OCI-LY7 (cell line): ENCODE data around the gene HOXC10. TPM values are rescaled to one million over a fixed set of nuclear protein-coding genes. Genes with fewer than 3 reads are reported as not detected.
A peak's percentile ranks its signal among the peaks of the same experiment; 100 is the strongest.

Experiments used
- BruUV-seq: library from RNA; stranded (reverse); fragments of 400-500 nt; replicated peaks from 2 replicates; lab custom pipeline; 2021; lab: Mats Ljungman, UMichigan
- CTCF ChIA-PET: fragments of 300-600 bp; sonication (Branson Sonifier 250); formaldehyde crosslinking; loops from one replicate; lab custom pipeline; 2022; ENCODE audit warnings: antibody characterized with exemption; ENCODE audit not compliant: unreplicated experiment; lab: Charles Lee
- POLR2A ChIA-PET: fragments of 300-600 bp; sonication (Branson Sonifier 250); formaldehyde crosslinking; loops from one replicate; lab custom pipeline; 2022; ENCODE audit warnings: antibody characterized with exemption; lab: Charles Lee
- DNase-seq: peaks from one replicate; pipeline ENCODE4 v3.0.0-alpha.2; 2015; ENCODE audit warnings: low spot score
- H2AFZ ChIP-seq: fragments of 200-600 bp; sonication (generic), shearing (Covaris generic); 2 replicates; pipeline ENCODE4 v1.6.1; 2014; ENCODE audit warnings: mild to moderate bottlenecking, antibody characterized with exemption, low read length, moderate library complexity
- H3K27ac ChIP-seq: fragments of 200-600 bp; sonication (generic); 2 replicates; pipeline ENCODE4 v1.5.1; 2014; ENCODE audit warnings: mixed run types, low read depth, mild to moderate bottlenecking, moderate library complexity, low read length, inconsistent platforms; ENCODE audit not compliant: poor library complexity, severe bottlenecking
- H3K36me3 ChIP-seq: fragments of 200-600 bp; sonication (generic); 2 replicates; pipeline ENCODE4 v1.6.1; 2014; ENCODE audit warnings: mild to moderate bottlenecking, antibody characterized with exemption, low read length, moderate library complexity, mixed read lengths; ENCODE audit not compliant: insufficient read depth
- H3K4me1 ChIP-seq: fragments of 200-600 bp; sonication (generic); 2 replicates; pipeline ENCODE4 v1.5.1; 2014; ENCODE audit warnings: mild to moderate bottlenecking, low read length; ENCODE audit not compliant: insufficient read depth, poor library complexity, severe bottlenecking
- H3K4me2 ChIP-seq: fragments of 200-600 bp; sonication (generic); 2 replicates; pipeline ENCODE4 v1.6.1; 2014; ENCODE audit warnings: mild to moderate bottlenecking, low read length
- H3K4me3 ChIP-seq: fragments of 200-600 bp; sonication (generic); 2 replicates; pipeline ENCODE4 v1.5.1; 2014; ENCODE audit warnings: mild to moderate bottlenecking, low read depth, low read length; ENCODE audit not compliant: poor library complexity, severe bottlenecking
- H3K79me2 ChIP-seq: fragments of 200-600 bp; sonication (generic); 2 replicates; pipeline ENCODE4 v1.6.1; 2016; ENCODE audit warnings: low read depth, mild to moderate bottlenecking, low read length, moderate library complexity, mixed read lengths; ENCODE audit not compliant: insufficient read depth
- H3K9me2 ChIP-seq: fragments of 200-600 bp; sonication (generic); 2 replicates; pipeline ENCODE4 v1.6.1; 2016; ENCODE audit warnings: mild to moderate bottlenecking, low read length, mixed read lengths; ENCODE audit not compliant: insufficient read depth
- H3K9me3 ChIP-seq: fragments of 200-600 bp; sonication (generic); 2 replicates; pipeline ENCODE4 v1.6.1; 2014; ENCODE audit warnings: mild to moderate bottlenecking, mixed run types, low read length, mixed read lengths
- H4K20me1 ChIP-seq: fragments of 200-600 bp; sonication (generic); 2 replicates; pipeline ENCODE4 v1.6.1; 2014; ENCODE audit warnings: mild to moderate bottlenecking, antibody characterized with exemption, low read length, moderate library complexity, mixed read lengths; ENCODE audit not compliant: insufficient read depth
- CTCF ChIP-seq: fragments of 200-600 bp; sonication (generic); conservative IDR thresholded peaks from 2 replicates; pipeline ENCODE4 v1.5.1; 2014; ENCODE audit warnings: mild to moderate bottlenecking, antibody characterized with exemption, low read length, moderate library complexity, mixed read lengths
- EZH2phosphoT487 ChIP-seq: fragments of 200-600 bp; sonication (generic); IDR thresholded peaks from 2 replicates; pipeline ENCODE4 v1.6.1; 2018; ENCODE audit warnings: low read depth, borderline replicate concordance, mild to moderate bottlenecking, mixed run types, antibody characterized with exemption, low read length, moderate library complexity, mixed read lengths
- intact Hi-C: fragments of 100-400 bp; cut with micrococcal nuclease; formaldehyde crosslinking; loops from one replicate; pipeline ENCODE4 v1.10.0; 2022; ENCODE audit not compliant: unreplicated experiment
- total RNA-seq, 2 experiments: library from RNA; depleted of rRNA in 1 of 2; stranded (reverse); fragments of >200 nt in 1 of 2; shearing (Covaris generic) in 1 of 2; gene quantifications; 2 replicates each; pipeline ENCODE4 v1.2.3, GENCODE V29; 2014 to 2022

Gene HOXC10
- total RNA-seq, 2 experiments from 2014 or later: 0.25 to 0.28 TPM

DNA sequence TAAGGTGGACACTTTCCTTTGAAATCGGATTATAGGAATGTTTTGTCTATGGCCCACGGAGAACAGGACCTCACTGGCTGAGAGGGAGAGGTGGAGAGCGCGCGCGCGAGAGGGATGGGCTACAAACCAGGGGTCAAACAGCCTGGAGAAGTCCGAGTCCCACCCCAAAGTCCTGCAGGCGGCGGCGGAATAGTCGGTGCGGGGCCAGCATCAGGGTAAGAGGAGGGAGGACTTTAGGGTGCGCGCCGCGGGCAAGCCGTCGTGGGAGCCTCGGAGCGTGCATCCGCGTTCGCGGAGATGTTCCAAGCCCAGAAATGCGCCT, 20.5 kb downstream of the HOXC10 start:
- ChIA-PET CTCF (interaction anchor here (0.7 to 0.9 kb wide), 2 partner anchors 185 to 201 kb away, joined by 3 to 4 read pairs; no protein-coding TSS in a partner anchor), POLR2A (interaction anchor here (0.5 kb wide), 1 partner anchor 210 kb away, joined by 4 read pairs; no protein-coding TSS in a partner anchor)
- H3K9me3 ChIP-seq: no peaks in the 10 kb centered on the region
- H4K20me1 ChIP-seq: no peaks in the 10 kb centered on the region; the same call in 1 of the 2 replicates
- intact Hi-C loops: no loop called here
- TF ChIP-seq CTCF: no peak
- TF ChIP-seq EZH2phosphoT487: no peak
- H2AFZ ChIP-seq: no peak overlapping the region
- H3K36me3 ChIP-seq: no peaks in the 10 kb centered on the region
- no peak overlapping the region for H3K4me3 ChIP-seq
- no peaks in the 10 kb centered on the region for H3K79me2 ChIP-seq
- DNase-seq: no peak
- H3K9me2 ChIP-seq: no peaks in the 10 kb centered on the region
- H3K4me2 ChIP-seq: peak overlapping the region; percentile 22
- no TSS peak for BruUV-seq
- no peak overlapping the region for H3K27ac ChIP-seq
- peaks cover 25% of the 10 kb centered on the region for H3K4me1 ChIP-seq

- Histone ChIP-seq H3K36me3 (no peaks in the 10 kb centered on the region), H3K9me2 (no peaks in the 10 kb centered on the region), H3K27ac (no peak overlapping the region), H4K20me1 (no peaks in the 10 kb centered on the region; the same call in 1 of the 2 replicates), H3K4me3 (peak overlapping the region; percentile 44), H3K79me2 (no peaks in the 10 kb centered on the region), H3K4me1 (peaks cover 28% of the 10 kb centered on the region), H3K9me3 (no peaks in the 10 kb centered on the region), H2AFZ (peak overlapping the region; percentile 77; the same call in 1 of the 2 replicates), H3K4me2 (peak overlapping the region; percentile 70)
- intact Hi-C loops: loop anchor here (1.0 to 2.0 kb wide), 6 partner anchors 26 to 211 kb away; no protein-coding TSS in a partner anchor
- no peak for TF ChIP-seq EZH2phosphoT487
- peak; percentile 99 for TF ChIP-seq CTCF
- peak; percentile 87 for DNase-seq
- ChIA-PET CTCF (interaction anchor here (0.7 to 0.9 kb wide), 2 partner anchors 184 to 201 kb away, joined by 3 to 4 read pairs; no protein-coding TSS in a partner anchor), POLR2A (interaction anchor here (0.5 to 1.0 kb wide), 3 partner anchors 11 to 210 kb away, joined by 3 to 4 read pairs (median 4); no protein-coding TSS in a partner anchor)
- no TSS peak for BruUV-seq
These were observed 21.1 kb downstream of the HOXC10 start for GRCh38 chr12:54005853-54006558.
